Gastroesophageal sphincter (tissue), 4 donors: ENCODE measurements around the gene PCDH15. TPM values are rescaled to one million over a fixed set of nuclear protein-coding genes. Genes with fewer than 3 reads are reported as not detected.

Experiments
- ATAC-seq: fragments of 150-250 bp; one replicate; pipeline ENCODE4 v1.9.1; 2016; ENCODE audit warnings: mild to moderate bottlenecking, moderate library complexity
- H3K27ac ChIP-seq, 4 donors: fragments of 200-600 bp; sonication (generic) in 3 of 4; 1 replicate in 3 of 4; 2 replicates in 1 of 4; pipeline ENCODE4 v1.5.1; 2016 to 2019
- H3K27me3 ChIP-seq: fragments of 200-600 bp; sonication (generic); one replicate; pipeline ENCODE4 v1.5.1; 2019
- H3K36me3 ChIP-seq, 2 donors: fragments of 200-600 bp; sonication (generic); one replicate each; pipeline ENCODE4 v1.5.1; 2019; ENCODE audit warnings: control low read depth in 1 of 2
- H3K4me1 ChIP-seq, 3 donors: fragments of 200-600 bp; sonication (generic); 1 replicate in 2 of 3; 2 replicates in 1 of 3; pipeline ENCODE4 v1.5.1; 2016 to 2019; ENCODE audit warnings: control low read depth in 2 of 3
- H3K4me3 ChIP-seq, 2 donors: fragments of 200-600 bp; sonication (generic); one replicate each; pipeline ENCODE4 v1.5.1; 2019; ENCODE audit warnings: mild to moderate bottlenecking in 1 of 2, moderate library complexity in 1 of 2
- H3K9me3 ChIP-seq, 3 donors: fragments of 200-600 bp; sonication (generic); one replicate each; pipeline ENCODE4 v1.5.1; 2017 to 2019; ENCODE audit warnings: control low read depth in 2 of 3
- CTCF ChIP-seq, 4 experiments: fragments of 200-600 bp in 2 of 4; fragments of 450-650 bp in 2 of 4; sonication (generic) in 1 of 4; IDR thresholded peaks; one replicate each; pipeline ENCODE4 v1.5.1; 2017 to 2019; ENCODE audit warnings: antibody characterized with exemption in 4 of 4, mild to moderate bottlenecking in 2 of 4, moderate library complexity in 2 of 4
- EP300 ChIP-seq: sonication (generic); formaldehyde crosslinking; IDR thresholded peaks from one replicate; pipeline ENCODE4 v1.6.1; 2017; ENCODE audit warnings: antibody characterized with exemption, mild to moderate bottlenecking
- POLR2A ChIP-seq, 2 donors: fragments of 450-650 bp; IDR thresholded peaks; one replicate each; pipeline ENCODE4 v1.6.1; 2017; ENCODE audit warnings: antibody characterized with exemption in 2 of 2, mild to moderate bottlenecking in 2 of 2, moderate library complexity in 1 of 2
- POLR2AphosphoS5 ChIP-seq: sonication (generic); formaldehyde crosslinking; IDR thresholded peaks from one replicate; pipeline ENCODE4 v1.6.1; 2017; ENCODE audit warnings: antibody characterized with exemption
- WGBS, 2 donors: methylation state at CpG; one replicate each; pipeline ENCODE4 v1.1.5; 2018; ENCODE audit warnings: low coverage in 1 of 2; 5-methylcytosine and 5-hydroxymethylcytosine counted together
- small RNA-seq, 4 donors: library from RNA; depleted of rRNA; stranded (forward); fragments of <200 nt; gene quantifications; one replicate each; pipeline ENCODE3, GENCODE V24; 2016
- total RNA-seq, 4 donors: library from RNA; depleted of rRNA; stranded (reverse); fragments of >200 nt; gene quantifications; one replicate each; pipeline ENCODE4 v1.1.0, GENCODE V29; 2016

The PCDH15 gene
- total RNA-seq, 4 donors from 2014 or later = 0.10 to 0.50 (median 0.27) TPM; not detected in 1

GRCh38 chr10:53754596-53755250 lies 1046.3 kb downstream of the PCDH15 start:
- 10 to 18% methylated on average over 6 of the region's 6 CpGs for WGBS, 2 donors
- H3K27ac ChIP-seq = no peak overlapping the region
- TF ChIP-seq CTCF (IDR thresholded peaks at IDR 0.05) (no peak), EP300 (no peak), POLR2A (IDR thresholded peaks at IDR 0.05) (no peak), POLR2AphosphoS5 (no peak)
- no peaks in the 10 kb centered on the region for H3K4me1 ChIP-seq
- H3K36me3 ChIP-seq = no peaks in the 10 kb centered on the region
- ATAC-seq = no peak
- no peaks in the 10 kb centered on the region for H3K27me3 ChIP-seq
- no peak overlapping the region for H3K4me3 ChIP-seq
- H3K9me3 ChIP-seq = no peaks in the 10 kb centered on the region

Small RNA genes lying within 50 kb of the gene (small RNA-seq; reads per million reads assigned to genes)
- 0 reads per million in 4 donors for gene AL365496.1
- gene MIR548F1 = 0 reads per million in 4 donors
- 0 reads per million in 4 donors for gene RNU6-687P
